Astrocyte of the spinal cord (primary cell): ENCODE results near the gene GNG2.

Source experiments
- DNase-seq: peaks from one replicate; pipeline ENCODE4 v3.0.0; 2011; ENCODE audit warnings: low read depth, low spot score
- H3K4me3 ChIP-seq: 2 replicates; pipeline ENCODE4 v1.5.1; 2011; ENCODE audit warnings: low read depth, mild to moderate bottlenecking, low read length, moderate library complexity
- in situ Hi-C: cut with HindIII; loops from 2 replicates; pipeline ENCODE4 v1.10.0; 2017; ENCODE audit warnings: low sequenced_read_pairs
- TF ChIP-seq, protein P1 (sequence below): IDR thresholded peaks from 2 replicates; pipeline ENCODE4 v1.5.1; 2012; ENCODE audit warnings: low read depth, mild to moderate bottlenecking, low read length, inconsistent platforms

GNG2 gene

DNA sequence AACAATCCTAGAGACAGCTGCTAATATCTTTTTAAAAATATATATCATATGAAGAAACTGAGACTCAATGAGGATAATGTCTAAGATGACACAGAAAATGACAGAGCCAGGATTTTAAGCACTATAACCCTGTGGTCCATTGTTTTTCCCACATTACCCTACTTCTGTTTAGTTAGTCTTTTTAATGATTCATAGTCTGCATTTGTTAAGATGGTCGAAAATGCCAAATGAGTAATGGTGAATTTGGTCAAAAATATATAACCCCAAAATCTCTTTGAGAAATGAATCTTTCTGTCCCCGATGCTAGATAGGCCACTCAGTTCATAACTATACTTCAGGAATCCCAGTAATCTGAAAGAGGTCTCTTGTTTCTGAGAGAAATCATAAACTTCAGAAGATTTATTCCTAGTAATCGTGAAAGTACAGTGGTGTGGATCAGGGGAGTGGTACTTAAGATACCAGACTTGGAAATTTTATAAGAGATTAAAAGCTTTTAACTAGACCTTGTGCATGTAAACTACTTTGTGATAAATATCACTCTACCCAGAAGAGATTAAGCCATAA is 139.7 kb downstream of the GNG2 start:
- TF ChIP-seq, protein P1, sequence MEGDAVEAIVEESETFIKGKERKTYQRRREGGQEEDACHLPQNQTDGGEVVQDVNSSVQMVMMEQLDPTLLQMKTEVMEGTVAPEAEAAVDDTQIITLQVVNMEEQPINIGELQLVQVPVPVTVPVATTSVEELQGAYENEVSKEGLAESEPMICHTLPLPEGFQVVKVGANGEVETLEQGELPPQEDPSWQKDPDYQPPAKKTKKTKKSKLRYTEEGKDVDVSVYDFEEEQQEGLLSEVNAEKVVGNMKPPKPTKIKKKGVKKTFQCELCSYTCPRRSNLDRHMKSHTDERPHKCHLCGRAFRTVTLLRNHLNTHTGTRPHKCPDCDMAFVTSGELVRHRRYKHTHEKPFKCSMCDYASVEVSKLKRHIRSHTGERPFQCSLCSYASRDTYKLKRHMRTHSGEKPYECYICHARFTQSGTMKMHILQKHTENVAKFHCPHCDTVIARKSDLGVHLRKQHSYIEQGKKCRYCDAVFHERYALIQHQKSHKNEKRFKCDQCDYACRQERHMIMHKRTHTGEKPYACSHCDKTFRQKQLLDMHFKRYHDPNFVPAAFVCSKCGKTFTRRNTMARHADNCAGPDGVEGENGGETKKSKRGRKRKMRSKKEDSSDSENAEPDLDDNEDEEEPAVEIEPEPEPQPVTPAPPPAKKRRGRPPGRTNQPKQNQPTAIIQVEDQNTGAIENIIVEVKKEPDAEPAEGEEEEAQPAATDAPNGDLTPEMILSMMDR = no peak
- no peak for DNase-seq
- in situ Hi-C loops = no loop called here

DNA sequence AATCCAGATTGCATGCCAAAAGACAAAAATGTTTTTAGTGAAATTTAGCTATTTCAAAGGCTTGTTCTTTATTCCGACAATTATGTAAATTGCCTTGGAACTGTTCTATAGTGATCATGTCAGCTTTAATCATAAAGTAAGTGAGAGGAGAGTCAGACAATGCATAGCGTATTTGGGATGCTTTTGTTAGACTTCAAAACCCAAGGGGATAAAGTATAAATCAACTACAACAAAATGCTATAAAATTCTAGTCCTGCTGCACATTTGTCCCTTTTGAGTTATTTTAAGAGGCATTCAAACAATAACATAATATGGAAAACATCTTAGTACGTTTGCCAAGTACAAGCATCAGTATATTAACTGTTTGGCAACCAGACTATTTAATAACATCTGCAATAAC is 140.3 kb downstream of the GNG2 start:
- no peak for DNase-seq
- TF ChIP-seq, protein P1 = no peak
- in situ Hi-C loops = no loop called here
- no peak overlapping the region for H3K4me3 ChIP-seq

More for the DNA sequence above, 139.7 kb downstream of the GNG2 start:
- no peak overlapping the region for H3K4me3 ChIP-seq

DNA sequence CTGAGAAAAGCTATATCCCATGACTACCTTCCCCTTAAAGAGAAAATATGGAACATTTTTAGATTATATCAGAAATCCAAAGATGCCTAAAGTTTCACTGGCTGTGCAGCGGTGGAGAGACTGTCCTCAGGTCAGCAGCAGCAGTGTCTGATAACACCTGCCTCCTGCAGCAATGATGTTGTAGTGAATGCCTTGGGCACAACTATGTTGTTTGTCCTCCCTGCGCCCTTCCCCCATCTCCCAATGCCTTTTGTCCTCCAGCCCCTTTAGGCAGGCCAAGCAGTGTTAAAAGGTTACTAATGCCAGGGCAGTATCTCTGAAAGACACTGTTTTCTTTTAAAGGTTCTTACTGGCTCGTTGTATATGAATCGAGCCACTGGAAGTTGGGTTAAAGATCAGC is 142.1 kb downstream of the GNG2 start:
- TF ChIP-seq, protein P1 = no peak
- H3K4me3 ChIP-seq = no peak overlapping the region
- DNase-seq = no peak
- in situ Hi-C loops = no loop called here

DNA sequence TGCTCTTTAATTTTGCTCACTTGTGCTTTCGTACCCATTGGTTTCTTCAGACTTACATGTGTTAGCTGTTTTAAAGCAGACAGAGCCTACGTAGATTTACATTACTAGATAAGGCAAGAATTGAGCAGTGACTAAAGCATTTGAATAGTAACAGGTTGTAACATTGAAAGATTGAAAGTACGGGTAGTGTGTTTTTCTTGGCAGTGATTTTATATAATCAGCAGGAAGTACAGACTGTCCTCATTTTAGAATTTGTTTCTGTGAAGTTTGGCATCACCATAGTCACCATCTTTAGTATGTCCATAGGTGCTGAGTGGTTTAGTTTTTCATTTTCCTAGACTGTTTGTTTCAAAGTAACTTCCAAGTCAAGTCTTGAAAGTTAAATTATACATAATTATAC is 142.9 kb downstream of the GNG2 start:
- in situ Hi-C loops = no loop called here
- TF ChIP-seq, protein P1 = no peak
- H3K4me3 ChIP-seq = no peak overlapping the region
- DNase-seq = peak; percentile 77

DNA sequence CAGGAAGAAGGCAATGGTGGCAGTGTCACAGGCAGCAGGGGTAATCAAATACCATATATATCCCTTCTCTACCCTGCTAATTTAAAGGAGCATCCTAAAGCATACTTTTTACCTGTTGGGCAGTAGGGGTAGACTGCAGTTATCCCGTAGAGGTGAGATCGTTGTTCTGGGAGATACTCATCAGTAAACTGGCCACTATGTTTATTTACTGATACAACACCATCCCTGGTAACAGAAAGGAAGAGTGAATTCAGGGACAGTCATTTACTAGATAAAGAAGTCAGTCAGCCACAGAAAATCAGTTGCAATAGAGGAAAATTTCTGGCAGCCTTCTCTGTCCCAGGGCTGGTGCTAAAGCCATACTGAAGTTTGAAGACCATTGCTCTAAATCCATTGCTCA is 145.2 kb downstream of the GNG2 start:
- H3K4me3 ChIP-seq = no peak overlapping the region
- TF ChIP-seq, protein P1 = no peak
- DNase-seq = no peak
- in situ Hi-C loops = no loop called here

DNA sequence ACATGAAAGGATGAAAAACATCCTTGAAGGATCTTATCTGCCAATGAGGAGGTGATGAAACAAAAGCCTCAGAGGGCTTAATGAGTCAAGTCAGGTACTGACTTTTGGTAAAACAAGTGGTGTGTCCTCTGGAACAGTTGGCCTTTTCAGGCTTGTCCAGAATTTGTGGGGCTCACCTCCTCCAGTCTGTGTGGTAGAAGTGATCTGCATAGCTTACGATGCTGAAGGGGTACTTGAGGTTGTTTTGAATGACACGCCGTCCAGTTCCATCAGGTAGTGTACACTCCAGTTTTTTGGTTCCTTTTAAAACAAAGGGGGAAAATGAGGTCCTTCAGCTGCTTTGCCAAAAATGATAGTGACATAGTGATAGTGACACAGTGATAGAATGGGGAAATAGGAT is 145.9 kb downstream of the GNG2 start:
- TF ChIP-seq, protein P1 = no peak
- DNase-seq = no peak
- in situ Hi-C loops = no loop called here
- no peak overlapping the region for H3K4me3 ChIP-seq

DNA sequence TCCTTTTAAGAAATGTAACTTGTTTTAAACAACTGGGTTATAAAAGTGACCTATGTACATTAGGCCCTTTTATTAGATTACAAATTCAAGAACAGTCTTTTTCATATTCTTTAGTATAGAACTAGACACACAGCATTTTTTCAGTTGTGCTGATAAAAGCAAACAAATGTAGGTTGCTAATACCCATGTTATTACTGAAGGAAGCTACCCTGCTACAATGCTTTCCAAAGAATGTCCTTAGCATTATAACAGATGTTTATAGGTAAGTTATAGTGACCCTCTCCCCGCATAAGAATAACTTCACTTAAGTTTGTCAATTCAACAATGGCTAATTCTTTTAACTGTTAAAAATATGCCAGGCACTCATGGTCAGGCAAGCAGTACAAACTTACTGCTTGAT is 146.8 kb downstream of the GNG2 start:
- DNase-seq = no peak
- in situ Hi-C loops = no loop called here
- TF ChIP-seq, protein P1 = no peak
- H3K4me3 ChIP-seq = no peak overlapping the region
